HepG2 (cell line): ENCODE data around the gene WWP2. TPM values are rescaled to one million over a fixed set of nuclear protein-coding genes. Genes with fewer than 3 reads are reported as not detected.

Source experiments
- ISL2 ChIP-seq: sonication (generic); formaldehyde crosslinking; IDR thresholded peaks from 2 replicates; pipeline ENCODE4 v1.5.0; 2020; ENCODE audit warnings: missing genetic modification reagents
- KAT8 ChIP-seq: IDR thresholded peaks from 2 replicates; pipeline ENCODE4 v1.6.1; 2016; ENCODE audit warnings: missing genetic modification reagents, missing compliant biosample characterization
- KLF6 ChIP-seq: IDR thresholded peaks from 2 replicates; pipeline ENCODE4 v1.8.0; 2016; ENCODE audit warnings: missing biosample characterization, missing genetic modification reagents
- MEIS2 ChIP-seq: sonication (generic); formaldehyde crosslinking; IDR thresholded peaks from 2 replicates; pipeline ENCODE4 v1.9.0; 2021; ENCODE audit warnings: mild to moderate bottlenecking, missing genetic modification reagents
- MYC ChIP-seq: sonication (generic); formaldehyde crosslinking; IDR thresholded peaks from 2 replicates; pipeline ENCODE4 v1.9.0; 2021; ENCODE audit warnings: missing genetic modification reagents, borderline replicate concordance
- NR2C2 ChIP-seq: sonication (generic); formaldehyde crosslinking; IDR thresholded peaks from 2 replicates; pipeline ENCODE4 v1.4.0; 2020; ENCODE audit warnings: missing genetic modification reagents, mild to moderate bottlenecking, moderate library complexity, borderline replicate concordance
- PHF8 ChIP-seq: sonication (generic); formaldehyde crosslinking; IDR thresholded peaks from 2 replicates; pipeline ENCODE4 v1.5.0; 2020; ENCODE audit warnings: missing genetic modification reagents
- POLR2A ChIP-seq, 2 experiments: IDR thresholded peaks; 2 replicates each; pipeline ENCODE4 v1.6.1; 2011; ENCODE audit warnings: low read depth in 2 of 2, low read length in 2 of 2, mild to moderate bottlenecking in 1 of 2, moderate library complexity in 1 of 2; ENCODE audit not compliant: insufficient read depth in 1 of 2
- RARA ChIP-seq: IDR thresholded peaks from 2 replicates; pipeline ENCODE4 v1.6.1; 2016; ENCODE audit warnings: missing genetic modification reagents, missing compliant biosample characterization
- SALL1 ChIP-seq: sonication (generic); formaldehyde crosslinking; IDR thresholded peaks from 2 replicates; pipeline ENCODE4 v1.8.0; 2022; ENCODE audit warnings: mild to moderate bottlenecking, missing genetic modification reagents
- SALL2 ChIP-seq: sonication (generic); formaldehyde crosslinking; IDR thresholded peaks from 2 replicates; pipeline ENCODE4 v1.8.1; 2023; ENCODE audit warnings: mild to moderate bottlenecking, missing genetic modification reagents, inconsistent platforms
- SAP130 ChIP-seq: IDR thresholded peaks from 2 replicates; pipeline ENCODE4 v1.6.1; 2016; ENCODE audit warnings: low read depth
- SP4 ChIP-seq: sonication (generic); formaldehyde crosslinking; IDR thresholded peaks from 2 replicates; pipeline ENCODE4 v1.8.1; 2023; ENCODE audit warnings: mild to moderate bottlenecking, missing genetic modification reagents
- YY1 ChIP-seq: IDR thresholded peaks from 2 replicates; pipeline ENCODE4 v1.6.1; 2011; ENCODE audit warnings: low read length, low read depth, moderate library complexity, mild to moderate bottlenecking; ENCODE audit not compliant: insufficient read depth, insufficient replicate concordance
- ZNF160 ChIP-seq: sonication (generic); formaldehyde crosslinking; IDR thresholded peaks from 2 replicates; pipeline ENCODE4 v1.8.0; 2022; ENCODE audit warnings: mild to moderate bottlenecking, inconsistent platforms, missing genetic modification reagents
- ZNF777 ChIP-seq: sonication (generic); formaldehyde crosslinking; IDR thresholded peaks from 2 replicates; pipeline ENCODE4 v1.4.0; 2020; ENCODE audit warnings: missing genetic modification reagents
- ZSCAN25 ChIP-seq: sonication (generic); formaldehyde crosslinking; IDR thresholded peaks from 2 replicates; pipeline ENCODE4 v1.8.0; 2022; ENCODE audit warnings: mild to moderate bottlenecking, missing genetic modification reagents
- polyA plus RNA-seq, 8 experiments: library from polyadenylated mRNA; depleted of rRNA in 3 of 8; stranded (reverse) in 7 of 8; unstranded in 1 of 8; fragments of >200 nt; fragmentation: Illumina TruSeq in 4 of 8; extraction: Trizol in 4 of 8; gene quantifications; 2 replicates each; pipeline versions ENCODE4 v1.2.1 to v1.2.3, GENCODE V29; 2011 to 2016; ENCODE audit warnings: low read depth in 4 of 8, missing spikeins in 1 of 8, mixed read lengths in 1 of 8; ENCODE audit not compliant: insufficient read depth in 1 of 8
- total RNA-seq, 5 experiments: library from RNA; depleted of rRNA; stranded (reverse); fragments of >200 nt; fragmentation: Illumina TruSeq; extraction: Trizol; gene quantifications; 2 replicates each; pipeline ENCODE4 v1.2.3, GENCODE V29; 2016; ENCODE audit warnings: low read depth in 1 of 5
- TF ChIP-seq, protein P1 (sequence below): sonication (generic); formaldehyde crosslinking; IDR thresholded peaks from 2 replicates; pipeline ENCODE4 v1.4.0; 2020; ENCODE audit warnings: missing genetic modification reagents
- TF ChIP-seq, protein P2 (sequence below): sonication (generic); formaldehyde crosslinking; IDR thresholded peaks from 2 replicates; pipeline ENCODE4 v1.4.0; 2020; ENCODE audit warnings: missing genetic modification reagents
- TF ChIP-seq, protein P3 (sequence below): sonication (generic); formaldehyde crosslinking; IDR thresholded peaks from 2 replicates; pipeline ENCODE4 v1.4.0; 2020; ENCODE audit warnings: low read depth, mild to moderate bottlenecking, missing genetic modification reagents

WWP2 gene
- total and polyA plus RNA-seq, 2 of the 13 experiments (the other 11 are each of a cell fraction or from before 2014, with no cell fraction given), result 11.4 to 28.2 TPM

DNA sequence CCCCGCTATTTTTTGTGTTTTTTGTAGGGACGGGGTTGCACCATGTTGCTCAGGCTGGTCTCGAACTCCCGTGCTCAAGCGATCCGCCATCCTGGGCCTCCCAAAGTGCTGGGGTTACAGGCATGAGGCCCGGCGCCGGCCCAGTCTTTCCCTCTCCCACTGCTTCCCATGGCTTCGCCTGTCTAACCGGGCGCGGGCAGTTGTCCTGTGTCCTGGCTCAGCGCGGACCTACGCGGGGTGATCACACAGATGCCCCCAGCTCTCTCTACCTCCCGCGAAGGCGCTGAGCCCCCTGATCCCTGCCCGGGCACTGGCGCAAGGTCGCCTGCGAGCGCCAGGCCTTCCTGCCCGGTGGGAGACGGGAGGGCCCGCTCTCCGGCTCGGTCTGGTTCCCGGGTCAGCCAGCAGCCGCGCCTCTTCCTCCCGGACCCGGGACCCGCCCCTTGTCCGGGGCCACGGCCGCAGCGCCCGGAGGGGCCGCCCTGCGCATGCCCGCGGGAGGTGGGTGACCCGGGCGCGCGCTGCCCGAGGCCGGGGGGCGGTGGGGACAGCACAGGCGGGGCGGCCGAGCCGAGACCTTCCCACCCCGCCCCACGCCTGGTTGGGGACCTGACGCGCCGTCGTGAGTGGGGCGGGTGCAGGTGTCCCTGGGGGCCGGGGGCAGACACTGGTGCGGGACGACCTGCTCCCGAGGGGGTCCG is 203.0 kb downstream of the WWP2 start (continued):
- TF ChIP-seq, protein P1, sequence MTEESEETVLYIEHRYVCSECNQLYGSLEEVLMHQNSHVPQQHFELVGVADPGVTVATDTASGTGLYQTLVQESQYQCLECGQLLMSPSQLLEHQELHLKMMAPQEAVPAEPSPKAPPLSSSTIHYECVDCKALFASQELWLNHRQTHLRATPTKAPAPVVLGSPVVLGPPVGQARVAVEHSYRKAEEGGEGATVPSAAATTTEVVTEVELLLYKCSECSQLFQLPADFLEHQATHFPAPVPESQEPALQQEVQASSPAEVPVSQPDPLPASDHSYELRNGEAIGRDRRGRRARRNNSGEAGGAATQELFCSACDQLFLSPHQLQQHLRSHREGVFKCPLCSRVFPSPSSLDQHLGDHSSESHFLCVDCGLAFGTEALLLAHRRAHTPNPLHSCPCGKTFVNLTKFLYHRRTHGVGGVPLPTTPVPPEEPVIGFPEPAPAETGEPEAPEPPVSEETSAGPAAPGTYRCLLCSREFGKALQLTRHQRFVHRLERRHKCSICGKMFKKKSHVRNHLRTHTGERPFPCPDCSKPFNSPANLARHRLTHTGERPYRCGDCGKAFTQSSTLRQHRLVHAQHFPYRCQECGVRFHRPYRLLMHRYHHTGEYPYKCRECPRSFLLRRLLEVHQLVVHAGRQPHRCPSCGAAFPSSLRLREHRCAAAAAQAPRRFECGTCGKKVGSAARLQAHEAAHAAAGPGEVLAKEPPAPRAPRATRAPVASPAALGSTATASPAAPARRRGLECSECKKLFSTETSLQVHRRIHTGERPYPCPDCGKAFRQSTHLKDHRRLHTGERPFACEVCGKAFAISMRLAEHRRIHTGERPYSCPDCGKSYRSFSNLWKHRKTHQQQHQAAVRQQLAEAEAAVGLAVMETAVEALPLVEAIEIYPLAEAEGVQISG, result 0 out of 2 replicates have a peak, but pooled peaks have one; percentile 19
- TF ChIP-seq ZNF160 (CRISPR knock-in tag), result 0 out of 2 replicates have a peak, but pooled peaks have one; percentile 72
- TF ChIP-seq SP4, result 0 out of 2 replicates have a peak, but pooled peaks have one; percentile 17
- TF ChIP-seq KLF6 (CRISPR knock-in tag), result 0 out of 2 replicates have a peak, but pooled peaks have one; percentile 20
- peak; percentile 65 for TF ChIP-seq SAP130
- TF ChIP-seq SALL1 (CRISPR knock-in tag), result peak; percentile 42
- TF ChIP-seq, protein P2, sequence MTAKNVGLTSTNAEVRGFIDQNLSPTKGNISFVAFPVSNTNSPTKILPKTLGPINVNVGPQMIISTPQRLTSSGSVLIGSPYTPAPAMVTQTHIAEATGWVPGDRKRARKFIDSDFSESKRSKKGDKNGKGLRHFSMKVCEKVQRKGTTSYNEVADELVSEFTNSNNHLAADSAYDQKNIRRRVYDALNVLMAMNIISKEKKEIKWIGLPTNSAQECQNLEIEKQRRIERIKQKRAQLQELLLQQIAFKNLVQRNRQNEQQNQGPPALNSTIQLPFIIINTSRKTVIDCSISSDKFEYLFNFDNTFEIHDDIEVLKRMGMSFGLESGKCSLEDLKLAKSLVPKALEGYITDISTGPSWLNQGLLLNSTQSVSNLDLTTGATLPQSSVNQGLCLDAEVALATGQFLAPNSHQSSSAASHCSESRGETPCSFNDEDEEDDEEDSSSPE (CRISPR knock-in tag), result 0 out of 2 replicates have a peak, but pooled peaks have one; percentile 31
- TF ChIP-seq MEIS2 (CRISPR knock-in tag), result 0 out of 2 replicates have a peak, but pooled peaks have one; percentile 25
- TF ChIP-seq POLR2A (IDR thresholded peaks at IDR 0.05; ENCODE audit: insufficient read depth in 1 of 2, low read depth in 2 of 2, low read length in 2 of 2), result peak; percentile 29 to 53; a peak in 2 of 4 replicates
- TF ChIP-seq YY1, result peak; percentile 23
- TF ChIP-seq KAT8 (CRISPR knock-in tag), result peak; percentile 51; the same call in 1 of the 2 replicates
- peak; percentile 55 for TF ChIP-seq SALL2 (CRISPR knock-in tag)
- TF ChIP-seq, protein P3, sequence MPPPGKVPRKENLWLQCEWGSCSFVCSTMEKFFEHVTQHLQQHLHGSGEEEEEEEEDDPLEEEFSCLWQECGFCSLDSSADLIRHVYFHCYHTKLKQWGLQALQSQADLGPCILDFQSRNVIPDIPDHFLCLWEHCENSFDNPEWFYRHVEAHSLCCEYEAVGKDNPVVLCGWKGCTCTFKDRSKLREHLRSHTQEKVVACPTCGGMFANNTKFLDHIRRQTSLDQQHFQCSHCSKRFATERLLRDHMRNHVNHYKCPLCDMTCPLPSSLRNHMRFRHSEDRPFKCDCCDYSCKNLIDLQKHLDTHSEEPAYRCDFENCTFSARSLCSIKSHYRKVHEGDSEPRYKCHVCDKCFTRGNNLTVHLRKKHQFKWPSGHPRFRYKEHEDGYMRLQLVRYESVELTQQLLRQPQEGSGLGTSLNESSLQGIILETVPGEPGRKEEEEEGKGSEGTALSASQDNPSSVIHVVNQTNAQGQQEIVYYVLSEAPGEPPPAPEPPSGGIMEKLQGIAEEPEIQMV (CRISPR knock-in tag), result peak; percentile 69; the same call in 1 of the 2 replicates
- TF ChIP-seq MYC, result peak; percentile 15; the same call in 1 of the 2 replicates
- TF ChIP-seq ZSCAN25 (CRISPR knock-in tag), result peak; percentile 62; the same call in 1 of the 2 replicates
- TF ChIP-seq RARA (CRISPR knock-in tag), result peak; percentile 27; the same call in 1 of the 2 replicates
- 0 out of 2 replicates have a peak, but pooled peaks have one; percentile 7 for TF ChIP-seq ISL2
- peak; percentile 56 for TF ChIP-seq ZNF777 (CRISPR knock-in tag)
- TF ChIP-seq PHF8 (CRISPR knock-in tag), result peak; percentile 77
- peak; percentile 70 for TF ChIP-seq NR2C2
